OCI-LY3 (cell line): ENCODE data around the gene PHAF1.

Experiments used
- H2AFZ ChIP-seq: fragments of 200-600, 300-600 bp; shearing (Covaris generic); 2 replicates; pipeline ENCODE4 v1.6.0; 2014; ENCODE audit warnings: antibody characterized with exemption, low read depth, low read length
- H3K27ac ChIP-seq: fragments of 200-600, 300-600 bp; sonication (generic); 2 replicates; pipeline ENCODE4 v1.5.1; 2014; ENCODE audit warnings: mild to moderate bottlenecking, low read length, moderate library complexity, mixed read lengths
- H3K27me3 ChIP-seq: fragments of 200-600, 300-600 bp; sonication (generic); 2 replicates; pipeline ENCODE4 v1.6.1; 2014; ENCODE audit warnings: low read depth, low read length, mixed read lengths
- H3K36me3 ChIP-seq: fragments of 200-600, 300-600 bp; sonication (generic); replicated peaks from 2 replicates; pipeline ENCODE3; 2014; ENCODE audit warnings: low read depth, low read length, mixed read lengths
- H3K4me1 ChIP-seq: fragments of 300-600, 200-600 bp; sonication (generic); 2 replicates; pipeline ENCODE4 v1.6.1; 2014; ENCODE audit warnings: low read length, mixed read lengths
- H3K4me2 ChIP-seq: fragments of 200-600, 300-600 bp; sonication (generic); 2 replicates; pipeline ENCODE4 v1.6.1; 2014; ENCODE audit warnings: low read length, mixed read lengths
- H3K4me3 ChIP-seq: fragments of 300-600, 200-600 bp; sonication (generic); 2 replicates; pipeline ENCODE4 v1.5.1; 2014; ENCODE audit warnings: antibody characterized with exemption, mild to moderate bottlenecking, low read length, moderate library complexity
- H3K79me2 ChIP-seq: fragments of 300-600, 200-600 bp; shearing (Covaris generic); 2 replicates; pipeline ENCODE4 v1.6.1; 2014; ENCODE audit warnings: mild to moderate bottlenecking, low read length, mixed read lengths
- H3K9ac ChIP-seq: fragments of 300-600, 200-600 bp; shearing (Covaris generic); 2 replicates; pipeline ENCODE4 v1.6.0; 2014; ENCODE audit warnings: mild to moderate bottlenecking, low read length, moderate library complexity
- H3K9me3 ChIP-seq: fragments of 200-600, 300-600 bp; shearing (Covaris generic); 2 replicates; pipeline ENCODE4 v1.6.1; 2014; ENCODE audit warnings: low read length, mixed read lengths; ENCODE audit not compliant: insufficient read depth
- H4K20me1 ChIP-seq: fragments of 200-600, 300-600 bp; sonication (generic); 2 replicates; pipeline ENCODE4 v1.6.1; 2016; ENCODE audit warnings: low read length, mixed read lengths; ENCODE audit not compliant: insufficient read depth
- EZH2phosphoT487 ChIP-seq: fragments of 200-600 bp; shearing (Covaris generic); IDR thresholded peaks from 2 replicates; pipeline ENCODE4 v1.6.1; 2018; ENCODE audit warnings: antibody characterized with exemption, mixed run types, low read depth
- TF ChIP-seq, protein P1 (sequence below): fragments of 200-600, 300-600 bp; sonication (generic); IDR thresholded peaks from 2 replicates; pipeline ENCODE4 v1.5.1; 2014; ENCODE audit warnings: antibody characterized with exemption, low read length, low read depth

Gene PHAF1

DNA sequence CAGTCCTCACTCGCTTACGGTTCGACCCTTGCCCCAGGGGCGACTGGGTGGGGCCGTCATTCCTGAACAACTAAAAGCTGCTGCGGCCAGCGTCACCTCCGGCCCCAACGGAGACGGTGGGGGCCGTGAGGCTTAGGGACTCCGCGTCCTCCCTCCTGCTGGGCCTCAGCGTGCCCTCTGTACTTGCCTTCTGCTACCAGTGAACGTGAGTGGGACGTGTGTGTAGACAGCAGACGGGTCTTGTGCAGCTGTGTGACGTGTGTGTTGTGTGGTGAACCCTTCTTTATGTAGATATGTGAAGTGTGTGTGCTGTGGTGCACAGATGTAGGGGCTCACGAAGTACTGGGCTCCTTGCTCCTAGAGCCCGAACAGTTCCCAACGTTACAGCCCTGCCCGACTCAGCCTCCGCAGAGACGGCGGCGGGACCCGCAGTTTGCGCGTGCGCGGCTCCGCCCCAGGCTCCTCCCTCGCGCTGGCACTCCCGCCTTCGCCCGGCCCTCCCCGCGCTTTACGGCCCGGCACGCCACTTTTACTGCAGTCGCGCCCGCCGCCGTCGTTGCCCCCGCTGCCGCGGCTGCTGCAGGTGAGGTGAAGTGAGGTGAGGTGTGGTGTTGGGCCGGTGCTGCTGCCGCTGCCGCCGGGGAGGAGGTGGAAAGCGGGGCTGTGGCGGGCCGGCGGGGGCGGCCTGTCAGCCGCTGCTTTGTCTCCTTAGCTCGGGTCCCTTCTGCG, at the start of gene PHAF1:
Gene PHAF1, plus strand, starts transcription at position 535 of the 729 bp plus-strand sequence. CDS start 235 bp downstream, outside the sequence.
- Histone ChIP-seq H3K4me3 (peak within 1 kb of the TSS; percentile 95), H4K20me1 (0 out of 2 replicates have a peak, but pooled peaks cover 3% of the 10 kb centered on the region), H2AFZ (peak within 1 kb of the TSS; percentile 96), H3K27ac (no peak within 1 kb of the TSS), H3K9ac (peak within 1 kb of the TSS; percentile 77), H3K4me2 (peak within 1 kb of the TSS; percentile 97), H3K27me3 (no peaks in the 10 kb centered on the region), H3K79me2 (peaks cover 43% of the 10 kb centered on the region), H3K4me1 (peaks cover 25% of the 10 kb centered on the region), H3K36me3 (peaks cover 7% of the 10 kb centered on the region), H3K9me3 (no peaks in the 10 kb centered on the region)
- TF ChIP-seq, protein P1, sequence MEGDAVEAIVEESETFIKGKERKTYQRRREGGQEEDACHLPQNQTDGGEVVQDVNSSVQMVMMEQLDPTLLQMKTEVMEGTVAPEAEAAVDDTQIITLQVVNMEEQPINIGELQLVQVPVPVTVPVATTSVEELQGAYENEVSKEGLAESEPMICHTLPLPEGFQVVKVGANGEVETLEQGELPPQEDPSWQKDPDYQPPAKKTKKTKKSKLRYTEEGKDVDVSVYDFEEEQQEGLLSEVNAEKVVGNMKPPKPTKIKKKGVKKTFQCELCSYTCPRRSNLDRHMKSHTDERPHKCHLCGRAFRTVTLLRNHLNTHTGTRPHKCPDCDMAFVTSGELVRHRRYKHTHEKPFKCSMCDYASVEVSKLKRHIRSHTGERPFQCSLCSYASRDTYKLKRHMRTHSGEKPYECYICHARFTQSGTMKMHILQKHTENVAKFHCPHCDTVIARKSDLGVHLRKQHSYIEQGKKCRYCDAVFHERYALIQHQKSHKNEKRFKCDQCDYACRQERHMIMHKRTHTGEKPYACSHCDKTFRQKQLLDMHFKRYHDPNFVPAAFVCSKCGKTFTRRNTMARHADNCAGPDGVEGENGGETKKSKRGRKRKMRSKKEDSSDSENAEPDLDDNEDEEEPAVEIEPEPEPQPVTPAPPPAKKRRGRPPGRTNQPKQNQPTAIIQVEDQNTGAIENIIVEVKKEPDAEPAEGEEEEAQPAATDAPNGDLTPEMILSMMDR, result no peak
- TF ChIP-seq EZH2phosphoT487, result no peak

DNA sequence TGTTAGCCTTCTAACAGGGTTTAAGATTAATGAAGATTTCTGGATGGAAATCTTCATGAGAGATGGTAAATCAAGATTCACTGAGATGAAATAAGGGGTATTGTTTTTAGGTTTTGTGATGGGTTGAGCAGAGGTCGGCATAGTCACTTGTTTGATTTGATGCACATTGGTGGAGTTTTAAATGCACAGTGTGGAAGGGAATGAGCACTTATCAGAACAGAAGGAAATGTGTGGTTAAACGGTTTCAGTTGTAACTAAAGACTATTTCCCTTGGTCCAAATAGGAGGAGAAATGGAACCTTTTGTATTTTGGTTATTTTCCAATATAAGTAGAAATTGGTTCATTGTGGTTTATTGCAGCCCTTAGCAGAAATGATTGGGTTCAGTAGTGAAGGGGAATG, 46.7 kb upstream of the PHAF1 start:
- H4K20me1 ChIP-seq, result peaks cover 17% of the 10 kb centered on the region
- H3K27me3 ChIP-seq, result no peaks in the 10 kb centered on the region
- H3K9ac ChIP-seq, result no peak overlapping the region
- H3K79me2 ChIP-seq, result peaks cover 74% of the 10 kb centered on the region
- no peak overlapping the region for H2AFZ ChIP-seq
- H3K36me3 ChIP-seq, result peaks cover 35% of the 10 kb centered on the region
- H3K4me2 ChIP-seq, result no peak overlapping the region
- TF ChIP-seq, protein P1, result no peak
- TF ChIP-seq EZH2phosphoT487, result no peak
- H3K4me1 ChIP-seq, result peaks cover 12% of the 10 kb centered on the region
- H3K27ac ChIP-seq, result no peak overlapping the region
- H3K4me3 ChIP-seq, result no peak overlapping the region
- no peaks in the 10 kb centered on the region for H3K9me3 ChIP-seq

DNA sequence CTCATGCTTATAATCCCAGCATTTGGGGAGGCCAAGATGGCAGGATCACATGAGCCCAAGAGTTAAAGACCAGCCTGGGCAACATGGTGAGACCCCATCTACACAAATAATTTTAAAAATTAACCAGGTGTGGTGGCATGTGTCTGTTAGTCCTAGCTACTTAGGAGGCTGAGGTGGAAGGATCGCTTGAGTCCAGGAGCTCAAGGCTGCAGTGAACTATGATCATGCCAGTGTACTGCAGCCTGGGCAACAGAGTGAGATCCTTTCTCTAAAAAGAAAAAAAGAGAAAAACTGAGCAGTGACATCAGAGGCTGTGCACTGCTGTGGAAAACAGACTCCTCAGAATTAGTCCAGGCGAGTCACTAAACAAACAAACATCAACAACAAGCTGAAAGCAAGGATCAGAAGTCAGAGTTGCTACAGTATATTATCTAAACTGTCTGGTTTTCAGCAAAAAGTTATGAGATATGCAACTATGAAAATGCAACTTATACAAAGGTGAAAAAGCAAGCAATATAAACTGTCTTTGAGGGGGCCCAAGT, 41.5 kb upstream of the PHAF1 start:
- H3K36me3 ChIP-seq, result peaks cover 31% of the 10 kb centered on the region
- H3K9me3 ChIP-seq, result no peaks in the 10 kb centered on the region
- H3K27ac ChIP-seq, result no peak overlapping the region
- H2AFZ ChIP-seq, result no peak overlapping the region
- H3K4me1 ChIP-seq, result no peaks in the 10 kb centered on the region
- no peaks in the 10 kb centered on the region for H3K27me3 ChIP-seq
- H3K4me3 ChIP-seq, result no peak overlapping the region
- no peak overlapping the region for H3K9ac ChIP-seq
- no peak overlapping the region for H3K4me2 ChIP-seq
- H4K20me1 ChIP-seq, result no peaks in the 10 kb centered on the region; the same call in 1 of the 2 replicates
- TF ChIP-seq, protein P1, result no peak
- TF ChIP-seq EZH2phosphoT487, result no peak
- H3K79me2 ChIP-seq, result peaks cover 29% of the 10 kb centered on the region

DNA sequence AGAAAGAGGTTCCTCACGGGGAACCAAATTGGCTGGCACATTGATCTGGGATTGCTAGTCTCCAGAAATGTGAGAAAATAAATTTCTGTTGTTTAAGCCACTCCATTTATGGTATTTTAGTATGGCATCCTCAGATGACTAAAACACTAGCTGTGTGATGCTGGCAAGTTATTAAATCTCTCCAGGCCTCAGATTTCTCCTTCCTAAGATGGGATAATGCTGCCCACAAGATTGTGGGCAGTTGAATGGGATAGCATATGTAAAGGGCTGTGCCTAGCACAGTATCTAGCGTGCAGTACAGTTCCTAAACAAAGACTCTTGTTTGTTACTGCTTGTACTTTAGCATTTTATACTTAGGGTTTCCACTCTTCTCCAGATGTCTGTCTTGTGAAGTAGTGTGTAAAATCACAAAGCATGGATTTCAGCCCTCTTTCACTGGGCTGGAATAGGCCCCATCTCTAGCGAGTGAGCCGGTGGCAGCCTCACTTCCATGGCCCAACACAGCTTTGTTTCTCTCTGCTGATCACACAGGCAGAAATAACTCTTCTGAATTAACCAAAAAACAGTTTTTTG, 38.2 kb upstream of the PHAF1 start:
- TF ChIP-seq EZH2phosphoT487, result no peak
- TF ChIP-seq, protein P1, result no peak
- no peak overlapping the region for H2AFZ ChIP-seq
- no peak overlapping the region for H3K27ac ChIP-seq
- H3K4me1 ChIP-seq, result no peaks in the 10 kb centered on the region
- H3K4me3 ChIP-seq, result no peak overlapping the region
- H4K20me1 ChIP-seq, result no peaks in the 10 kb centered on the region
- H3K9ac ChIP-seq, result no peak overlapping the region
- H3K4me2 ChIP-seq, result no peak overlapping the region
- peaks cover 7% of the 10 kb centered on the region for H3K79me2 ChIP-seq
- H3K36me3 ChIP-seq, result peaks cover 42% of the 10 kb centered on the region
- H3K27me3 ChIP-seq, result no peaks in the 10 kb centered on the region
- H3K9me3 ChIP-seq, result no peaks in the 10 kb centered on the region
